SK-N-SH treated with all-trans-retinoic acid at 6 μM for 48 hours (cell line): ENCODE results near the gene CMBL.

Experiments used
- ARNTL ChIP-seq: fragments of 450-650 bp; formaldehyde crosslinking; IDR thresholded peaks from 2 replicates; pipeline ENCODE4 v1.5.0; 2020; ENCODE audit warnings: low read depth, mild to moderate bottlenecking, moderate library complexity, borderline replicate concordance
- GLIS3 ChIP-seq: fragments of 250-450 bp; sonication (Bioruptor Pico); IDR thresholded peaks from 2 replicates; pipeline ENCODE4 v1.5.0; 2020; ENCODE audit warnings: mild to moderate bottlenecking, moderate library complexity
- ISL1 ChIP-seq: fragments of 250-450 bp; sonication (Bioruptor Pico); IDR thresholded peaks from 2 replicates; pipeline ENCODE4 v2.1.2; 2022; ENCODE audit warnings: mild to moderate bottlenecking, moderate library complexity
- PATZ1 ChIP-seq: fragments of 250-450 bp; sonication (Bioruptor Pico); IDR thresholded peaks from 2 replicates; pipeline ENCODE4 v1.8.0; 2020; ENCODE audit warnings: mild to moderate bottlenecking, moderate library complexity, borderline replicate concordance
- PPARA ChIP-seq: fragments of 250-450 bp; sonication (Bioruptor Pico); IDR thresholded peaks from 2 replicates; pipeline ENCODE4 v1.5.0; 2020; ENCODE audit warnings: mild to moderate bottlenecking, borderline replicate concordance
- TCF4 ChIP-seq: fragments of 250-450 bp; sonication (Bioruptor Pico); IDR thresholded peaks from 2 replicates; pipeline ENCODE4 v1.8.0; 2021; ENCODE audit warnings: mild to moderate bottlenecking, moderate library complexity, borderline replicate concordance

- TF ChIP-seq PATZ1 (CRISPR knock-in tag) (no peak), PPARA (CRISPR knock-in tag) (no peak), ARNTL (CRISPR knock-in tag) (no peak), GLIS3 (no peak), ISL1 (no peak), TCF4 (CRISPR knock-in tag) (no peak)
Measured at GRCh38 chr5:10289991-10290390, 17.7 kb downstream of the CMBL start.
